ENCODE data around the gene TGFA.

TGFA gene

DNA sequence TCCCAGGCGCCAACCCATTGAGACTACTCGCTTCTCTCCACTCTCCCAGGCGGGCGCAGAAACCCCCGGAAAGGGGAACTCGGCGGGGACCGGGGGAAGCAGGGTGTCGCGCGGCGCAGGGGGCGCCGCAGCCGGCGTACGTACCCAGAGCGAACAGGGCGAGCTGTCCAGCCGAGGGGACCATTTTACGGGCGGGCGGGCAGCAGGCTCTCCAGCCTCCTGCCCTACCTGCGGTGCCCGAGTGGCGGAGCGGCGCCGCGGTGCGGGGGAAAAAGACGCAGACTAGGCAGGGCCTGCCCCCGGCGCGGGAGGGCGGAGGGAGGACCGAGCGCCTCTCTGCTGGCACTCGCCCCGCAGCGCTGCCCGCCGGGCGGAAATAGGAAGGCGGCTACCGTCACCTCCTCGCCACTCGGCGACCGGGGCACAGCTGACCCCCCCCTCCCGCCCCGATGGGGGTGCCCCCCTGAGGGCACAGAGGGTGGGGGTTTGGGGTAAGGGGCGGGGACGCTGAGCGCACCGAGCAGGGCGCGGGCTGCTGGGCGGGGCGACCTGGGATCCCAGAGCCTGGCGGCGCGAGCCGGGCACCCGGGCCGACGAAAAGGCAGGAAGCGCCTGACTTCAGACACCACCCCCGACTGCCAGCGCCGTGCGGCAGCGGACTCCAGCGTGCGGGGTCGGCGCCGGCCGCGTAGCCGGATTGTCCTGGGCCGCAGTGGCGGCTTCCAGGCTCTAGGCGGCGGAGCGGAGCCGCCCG lies at the start of gene TGFA:
TGFA (minus strand) TSS at position 243 of the 754 bp plus-strand sequence; CDS start at position 184, 59 bp downstream.
- peak; percentile 55 for DNase-seq

DNA sequence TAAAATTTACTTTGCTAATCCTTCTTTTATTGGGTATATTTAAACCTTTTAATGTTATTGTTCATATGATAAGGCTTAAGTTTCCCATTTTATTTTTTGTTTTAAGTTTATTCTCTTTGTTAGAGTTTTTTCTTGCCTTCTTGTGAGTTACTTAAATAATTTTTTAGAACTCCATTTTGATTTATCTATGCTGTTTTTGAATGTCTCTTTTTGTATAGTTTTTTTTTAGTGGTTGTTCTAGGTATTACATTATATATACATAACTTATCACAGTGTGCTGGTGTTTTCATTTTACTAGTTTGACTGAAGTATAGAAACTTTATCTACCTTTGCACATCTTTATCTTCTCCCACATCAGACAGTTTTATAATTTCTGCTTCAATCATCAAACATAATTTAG lies 49.4 kb upstream of the TGFA start:
- DNase-seq, result no peak

DNA sequence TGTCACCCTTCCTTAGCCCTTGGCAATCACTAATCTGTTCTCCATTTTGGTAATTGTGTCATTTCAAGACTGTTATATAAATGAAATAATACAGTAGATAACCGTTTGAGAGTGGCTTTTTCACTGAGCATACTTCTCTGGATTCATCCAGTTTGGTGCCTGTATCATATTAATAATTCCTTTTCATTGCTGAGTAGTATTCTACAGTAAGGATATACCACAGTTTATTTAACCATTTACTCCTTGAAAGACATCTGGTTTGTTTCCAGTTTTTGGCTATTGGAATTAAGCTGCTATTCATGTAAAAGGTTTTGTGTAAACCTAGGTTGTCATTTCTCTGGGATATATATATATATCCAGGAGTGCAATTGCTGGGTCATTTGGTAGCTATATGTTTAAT lies 44.6 kb upstream of the TGFA start:
- no peak for DNase-seq

DNA sequence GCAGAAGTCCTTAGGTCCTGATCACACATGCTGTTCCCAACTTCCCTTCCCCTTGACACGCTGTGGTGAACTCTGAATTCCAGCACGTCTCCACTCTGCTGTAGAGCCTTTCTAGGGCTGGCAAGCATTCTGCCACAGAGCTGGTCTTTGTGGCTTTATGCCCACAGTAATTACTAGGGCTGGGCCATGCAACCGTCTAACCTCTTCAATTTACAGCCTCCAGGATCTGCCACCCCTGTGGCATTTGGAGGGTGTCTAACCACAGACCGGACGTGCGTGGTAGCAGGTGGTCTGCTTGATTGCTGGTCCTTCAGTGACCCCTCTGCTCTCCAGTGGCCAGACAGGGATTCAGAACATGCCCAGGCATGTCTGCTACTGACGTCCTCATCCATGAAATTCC lies 43.1 kb upstream of the TGFA start:
- DNase-seq, result no peak

DNA sequence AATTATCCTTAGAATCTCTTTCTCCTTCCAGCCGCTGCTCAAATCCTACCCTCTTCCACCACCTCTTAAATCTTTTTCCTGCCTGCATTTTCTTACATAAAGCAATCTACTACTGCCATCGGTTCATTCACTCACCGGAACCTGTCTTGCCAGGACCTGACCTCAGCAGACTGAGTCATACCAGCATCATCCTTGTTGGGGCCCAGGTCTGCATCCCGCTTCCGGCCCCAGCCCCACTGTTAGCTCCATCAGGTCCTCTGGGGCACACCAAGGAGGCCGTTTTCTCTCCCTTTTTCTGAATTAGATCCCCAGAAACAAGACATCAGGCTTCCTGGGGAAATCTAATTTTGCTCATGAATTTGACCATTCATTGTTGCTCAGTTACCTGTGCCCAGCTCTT lies 42.7 kb upstream of the TGFA start:
- no peak for DNase-seq

DNA sequence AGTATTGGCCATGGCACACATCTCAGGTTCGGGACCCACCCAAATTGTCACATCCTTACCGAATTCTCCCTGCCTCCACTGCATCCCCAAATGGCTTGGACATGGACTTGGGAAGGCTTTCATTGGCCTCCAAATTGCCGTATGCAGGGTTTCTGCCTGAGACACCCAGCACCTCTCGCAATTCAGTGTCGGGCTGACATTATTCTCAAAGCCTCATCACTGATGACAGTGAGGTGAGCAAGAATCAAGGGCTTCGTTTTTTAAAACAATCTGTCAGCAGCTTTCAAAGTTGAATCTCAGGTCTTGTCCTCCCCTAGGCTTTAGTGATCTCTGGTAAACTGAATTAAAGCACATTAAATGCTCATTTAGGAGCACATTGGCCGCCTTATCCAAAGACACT lies 29.5 kb upstream of the TGFA start:
- no peak for DNase-seq

DNA sequence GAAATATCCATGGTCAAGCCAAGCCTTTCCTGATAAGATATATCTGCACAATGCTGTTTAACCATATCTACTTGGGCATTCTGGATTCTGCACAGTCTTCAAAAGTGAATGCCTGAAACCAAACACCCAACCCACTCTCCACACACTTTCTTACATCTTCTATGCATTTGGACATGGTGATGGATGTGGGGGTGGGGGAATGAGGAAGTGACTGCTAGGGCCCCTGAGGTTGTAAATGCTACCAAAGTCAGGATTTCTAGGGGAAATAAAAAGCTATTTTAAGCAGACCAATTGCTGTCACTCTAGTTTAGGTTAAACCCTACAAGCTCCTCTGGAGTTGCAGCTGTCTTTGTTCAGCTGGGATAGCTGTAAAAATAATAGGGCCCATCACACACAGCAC lies 26.7 kb upstream of the TGFA start:
- no peak for DNase-seq

DNA sequence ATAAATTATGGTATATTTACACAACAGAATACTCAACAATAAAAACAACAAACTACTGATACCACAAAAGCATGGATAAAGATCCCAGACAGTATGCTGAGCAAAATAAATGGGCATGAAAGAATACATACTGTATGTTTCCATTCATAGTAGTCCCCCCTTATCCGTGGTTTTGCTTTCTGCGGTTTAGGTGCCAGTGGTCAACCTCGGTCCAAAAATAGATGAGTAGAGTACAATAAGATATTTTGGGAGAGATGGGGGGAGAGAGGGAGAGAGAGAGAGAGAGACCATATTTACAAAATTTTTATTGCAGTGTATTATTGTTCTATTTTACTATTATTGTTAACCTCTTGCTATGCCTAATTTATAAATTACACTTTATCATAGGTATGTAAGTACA lies 21.0 kb upstream of the TGFA start:
- no peak for DNase-seq

DNA sequence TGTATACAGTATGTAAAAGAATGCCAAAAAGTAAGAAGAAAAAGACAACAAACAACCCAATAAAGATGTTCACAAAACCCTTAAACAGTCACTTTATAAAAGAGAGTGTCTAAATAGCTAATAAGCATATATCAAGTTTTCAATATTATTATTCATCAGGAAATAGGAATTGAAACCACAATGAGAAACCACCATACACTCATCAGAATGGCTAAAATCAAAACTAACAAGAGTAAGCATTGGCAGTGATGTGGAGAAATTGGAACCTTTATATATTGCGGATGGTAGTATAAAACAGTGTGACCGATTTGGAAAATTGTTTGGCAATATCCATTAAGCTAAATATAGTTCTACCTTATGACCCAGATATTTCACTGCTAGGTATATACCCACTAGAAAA lies 20.5 kb upstream of the TGFA start:
- DNase-seq, result no peak

DNA sequence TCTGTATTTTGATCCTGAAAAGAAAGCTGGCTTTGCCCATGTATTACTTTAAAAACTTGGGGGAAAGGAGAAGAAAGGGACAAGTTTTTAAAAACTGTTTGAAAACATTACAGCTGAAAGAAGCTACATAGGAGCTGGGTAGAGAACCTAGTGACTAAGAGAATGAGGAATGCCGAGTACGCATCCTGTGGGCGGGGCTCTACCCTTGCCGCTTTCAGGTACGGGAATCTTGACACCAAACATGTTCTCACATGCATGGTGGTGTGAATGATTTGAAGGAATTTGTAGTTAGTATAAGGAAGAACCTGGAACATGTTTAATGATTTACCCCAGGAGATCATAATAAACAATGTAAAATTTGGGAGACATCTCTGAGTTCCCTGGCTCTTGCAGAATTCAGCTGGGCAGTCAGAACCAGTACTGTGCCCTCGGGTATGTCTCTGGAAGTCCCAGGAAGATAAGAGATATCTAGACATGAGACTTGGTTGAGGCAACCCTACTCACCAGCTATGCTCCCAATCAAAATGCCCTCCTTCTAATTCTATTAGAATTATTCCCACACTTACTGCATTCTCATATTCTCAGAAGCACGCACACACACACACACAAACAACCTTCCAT lies 16.5 kb upstream of the TGFA start:
- DNase-seq, result no peak

DNA sequence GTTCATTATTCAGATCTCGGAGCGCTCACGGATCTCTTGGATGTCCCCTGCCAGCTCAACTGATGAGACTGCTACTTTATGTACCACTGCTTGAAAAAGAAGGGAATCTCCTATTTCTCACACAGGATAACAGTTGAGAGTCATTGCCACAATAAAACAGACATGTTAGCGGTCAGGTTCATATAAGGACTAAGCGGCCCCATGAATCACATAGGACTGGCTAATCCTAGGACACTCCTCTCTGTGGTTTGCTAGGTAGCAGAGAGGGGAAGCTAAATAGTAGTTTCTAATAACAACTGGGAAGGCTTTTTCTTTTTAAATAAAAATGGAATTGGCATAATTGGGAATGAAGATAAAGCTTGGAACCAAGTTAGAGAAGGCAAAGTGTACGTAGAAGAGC lies 15.9 kb upstream of the TGFA start:
- DNase-seq, result no peak

DNA sequence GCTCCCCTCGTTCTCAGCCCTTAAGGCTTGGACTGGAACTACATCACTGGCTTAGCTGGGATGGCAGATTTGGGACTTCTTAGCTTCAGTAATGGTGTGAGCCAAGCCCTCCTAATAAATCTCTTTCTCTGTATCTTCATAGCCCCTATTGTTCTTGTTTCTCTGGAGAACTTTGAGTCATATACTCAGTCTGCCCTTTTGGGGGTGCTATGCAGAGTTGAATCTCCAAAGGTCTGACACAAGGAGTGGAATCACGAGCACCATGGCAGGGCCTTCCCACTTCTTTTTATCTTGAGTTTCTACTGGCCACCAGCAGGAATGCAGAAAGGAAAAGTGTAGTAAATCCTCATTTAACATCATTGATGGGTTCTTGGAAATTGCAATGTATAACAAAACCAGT lies 13.3 kb upstream of the TGFA start:
- no peak for DNase-seq

DNA sequence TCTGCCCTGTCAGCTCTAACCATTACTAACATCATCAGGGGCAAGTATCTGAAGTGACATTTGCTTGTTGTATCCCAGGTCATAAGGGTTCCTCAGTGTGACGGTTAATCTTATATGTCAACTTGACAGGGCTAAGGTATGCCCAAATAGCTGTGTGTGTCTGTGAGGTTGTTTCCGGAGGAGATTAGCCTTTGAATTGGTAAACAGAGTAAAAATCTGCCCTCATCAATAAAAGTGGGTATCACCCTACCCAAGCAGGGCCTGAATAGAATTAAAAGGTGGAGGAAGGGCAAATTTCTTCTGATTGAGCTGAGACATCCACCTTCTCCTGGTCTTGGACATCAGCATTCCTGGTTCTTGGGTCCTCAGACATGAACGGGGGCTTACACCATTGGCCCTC lies 12.8 kb upstream of the TGFA start:
- no peak for DNase-seq

DNA sequence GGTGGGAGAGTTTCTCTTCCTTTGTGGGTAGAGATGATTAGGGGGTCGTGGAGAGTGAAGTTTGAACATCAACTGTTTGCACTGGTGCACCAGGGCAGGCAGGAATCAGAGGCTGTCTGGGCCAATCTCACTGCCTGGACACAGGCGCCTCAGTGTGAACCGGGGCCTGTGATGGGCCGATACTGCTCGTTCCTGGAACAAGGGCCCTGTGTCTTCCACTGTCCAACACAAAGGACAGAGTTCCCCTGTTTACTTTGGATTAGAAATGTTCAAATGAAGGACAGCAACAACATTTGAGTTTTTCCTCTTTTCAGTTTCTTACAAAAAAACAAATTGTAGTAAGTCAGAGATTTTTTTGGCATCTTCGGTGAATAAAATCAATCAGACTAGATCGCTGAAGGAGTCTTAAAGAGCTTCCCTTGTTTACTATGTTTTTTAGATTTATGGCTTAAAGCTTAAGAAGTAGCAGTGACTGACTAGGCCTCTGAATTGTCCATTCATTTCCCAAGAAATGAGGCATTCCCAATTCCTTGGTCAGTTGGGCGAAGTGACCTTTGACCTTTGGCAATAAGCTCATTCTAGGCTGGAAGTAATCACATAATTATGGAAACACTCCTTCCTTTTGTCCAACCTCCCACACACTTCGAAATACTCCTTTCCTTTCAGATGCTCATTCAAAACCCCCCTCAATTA lies 11.6 kb upstream of the TGFA start:
- DNase-seq, result no peak

DNA sequence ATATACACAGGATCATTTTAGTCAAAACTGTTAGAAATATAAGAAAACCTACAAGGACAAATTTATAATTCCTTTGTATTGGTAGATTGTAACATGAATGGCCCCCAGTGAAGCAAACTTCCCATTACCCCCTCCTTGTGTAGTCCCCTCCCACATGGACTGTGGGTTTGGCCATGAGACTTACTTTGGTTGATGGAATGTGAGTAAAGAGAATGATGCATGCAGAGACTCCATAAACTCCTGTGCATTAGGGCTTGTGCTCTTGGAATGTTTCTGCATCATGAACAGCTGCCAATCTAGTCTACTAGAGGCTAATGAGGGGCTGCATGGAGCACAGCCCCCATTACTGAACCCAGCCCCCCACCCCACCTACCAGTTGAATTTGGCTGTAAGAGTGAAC lies 8.3 kb upstream of the TGFA start:
- no peak for DNase-seq

DNA sequence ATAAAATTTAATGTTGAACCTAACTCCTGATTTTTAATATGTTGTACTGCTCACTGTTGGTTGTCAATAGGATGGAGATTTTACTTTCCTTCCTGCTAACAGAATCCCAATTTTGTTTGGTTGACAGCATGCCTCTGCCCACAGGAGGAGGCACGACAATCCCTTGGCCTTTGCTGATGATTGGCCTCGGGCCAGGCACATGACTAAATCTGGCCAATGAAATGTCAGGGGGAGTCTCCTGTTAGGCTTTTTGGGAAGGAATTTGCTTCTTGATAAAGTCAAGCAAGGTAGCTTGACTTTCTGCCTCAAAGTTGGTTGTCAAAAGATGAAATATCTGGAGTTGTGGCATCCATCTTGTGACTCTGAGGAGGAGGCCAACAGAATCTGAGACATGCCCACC lies 6.8 kb upstream of the TGFA start:
- no peak for DNase-seq

DNA sequence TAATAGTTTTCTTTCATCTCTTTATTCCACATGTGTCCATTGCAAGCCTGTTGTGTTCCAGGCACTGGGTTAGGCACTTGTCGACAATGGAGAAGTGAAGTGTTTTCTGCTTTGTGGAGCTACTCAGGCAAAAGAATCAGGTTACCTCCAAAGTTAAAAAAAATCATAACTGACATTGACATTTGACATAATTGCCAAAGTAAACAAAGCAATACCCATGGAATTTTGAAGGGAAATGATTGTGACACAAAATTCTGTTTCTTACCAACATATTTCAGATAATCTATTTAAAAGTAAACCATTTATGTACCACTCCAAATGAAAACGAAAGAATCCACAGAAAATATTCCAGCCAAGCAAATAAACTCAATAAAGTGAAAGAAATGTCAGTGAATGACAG lies 6.4 kb upstream of the TGFA start:
- DNase-seq, result no peak

DNA sequence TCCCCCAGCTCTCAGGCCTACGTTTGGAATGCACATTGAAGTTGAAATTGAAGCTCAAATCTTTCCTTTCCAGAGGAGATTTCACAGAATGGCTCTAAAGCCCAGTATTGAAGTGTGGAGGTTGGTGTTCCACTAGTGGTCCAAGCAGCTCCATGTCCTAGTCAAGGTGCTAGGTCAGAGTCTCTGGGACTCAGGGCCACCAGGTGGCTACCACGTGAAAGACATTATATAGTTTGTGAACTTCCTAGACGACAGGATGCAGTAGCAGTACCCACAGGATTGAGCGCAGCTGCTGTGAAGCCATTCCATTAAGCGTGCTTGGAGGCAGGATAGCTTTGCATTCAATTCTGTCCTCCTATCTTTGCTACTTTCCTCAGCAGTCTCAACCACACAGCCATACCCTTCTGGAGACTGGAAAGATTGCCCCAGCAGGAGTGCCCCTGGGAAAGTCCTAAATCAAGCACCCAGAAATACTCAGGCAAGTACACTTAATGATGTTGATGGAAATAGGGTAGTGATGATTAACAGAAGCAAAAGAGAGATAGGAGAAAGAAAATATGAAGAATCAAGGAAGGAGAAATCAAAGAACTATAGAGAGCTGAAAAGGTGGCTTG lies 4.7 kb upstream of the TGFA start:
- no peak for DNase-seq

DNA sequence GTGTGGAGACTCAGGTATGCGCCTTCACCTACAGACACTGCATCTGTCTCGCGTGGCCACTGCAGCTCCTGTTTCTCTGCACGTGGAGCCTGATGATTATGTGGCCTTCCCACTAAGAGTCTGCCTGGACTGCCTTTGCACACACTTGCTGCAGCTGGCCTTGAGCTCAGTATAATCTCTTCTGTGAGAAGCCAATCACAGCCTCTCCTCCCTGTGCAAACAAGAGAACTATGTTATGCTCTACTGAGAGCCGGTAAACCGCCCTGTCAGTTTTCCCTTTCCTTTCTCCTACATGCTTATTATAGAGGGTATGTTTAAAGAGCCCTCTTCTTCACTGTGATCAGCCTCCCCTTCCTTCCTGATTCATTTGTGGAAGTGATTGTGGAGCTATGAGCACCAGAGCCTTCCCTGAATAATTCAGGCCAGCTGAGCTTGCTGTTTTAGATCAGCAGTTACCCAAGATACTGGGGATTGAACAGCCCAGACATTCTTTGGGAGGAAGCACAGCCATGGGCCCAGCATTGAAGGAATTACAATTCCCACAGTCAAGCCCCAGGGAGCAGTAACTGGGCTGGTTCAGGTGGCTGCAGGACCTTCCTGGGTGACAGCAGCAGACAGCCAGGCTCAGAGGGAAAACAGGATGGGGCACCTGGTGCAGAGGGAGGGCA lies 3.7 kb upstream of the TGFA start:
- no peak for DNase-seq

DNA sequence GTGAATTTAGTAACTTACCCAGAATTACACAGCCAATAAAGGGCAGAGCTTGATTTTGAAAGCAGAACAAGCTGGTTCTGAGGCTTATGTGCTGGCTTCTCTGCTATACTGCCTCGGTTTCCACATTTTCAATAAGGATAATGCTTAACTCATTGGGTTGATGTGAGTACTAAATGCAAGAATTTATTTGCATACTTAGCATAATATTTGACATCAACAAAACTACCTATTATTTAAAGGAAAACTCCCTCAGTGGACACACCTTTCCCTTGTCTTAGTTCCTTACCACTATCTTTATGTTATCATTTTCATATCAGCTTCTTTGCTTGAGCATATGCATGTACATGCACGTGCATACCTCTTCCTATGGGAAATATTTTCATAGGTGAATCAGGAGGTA lies 3.0 kb upstream of the TGFA start:
- DNase-seq, result no peak

DNA sequence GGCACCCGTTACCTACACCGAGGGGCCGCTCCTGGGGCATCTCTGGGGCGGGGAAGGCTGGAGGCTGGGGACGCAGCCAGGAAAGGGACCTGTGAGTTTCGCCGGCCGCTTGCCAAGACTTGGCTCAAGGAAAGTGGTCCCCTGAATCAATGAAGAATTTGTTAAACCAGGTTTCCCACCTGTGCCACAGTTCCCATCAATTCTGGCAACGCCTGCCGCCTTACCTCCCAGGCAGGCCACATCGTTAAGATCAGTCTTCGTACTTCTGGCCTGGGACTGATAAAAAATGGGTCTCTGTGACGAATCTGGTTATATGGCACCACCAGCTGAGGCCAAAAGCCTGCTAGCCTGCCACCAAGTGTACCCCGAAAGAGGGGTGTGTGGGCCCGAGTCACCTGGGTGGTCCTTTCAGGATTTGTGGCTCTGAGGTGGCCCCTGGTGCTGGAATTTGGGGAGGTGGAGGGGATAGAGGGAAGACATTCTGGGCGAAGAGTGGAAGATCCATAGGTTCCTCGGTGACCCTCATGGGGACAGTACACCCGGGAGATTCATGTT lies 789 bp upstream of the TGFA start:
- DNase-seq, result no peak

DNA sequence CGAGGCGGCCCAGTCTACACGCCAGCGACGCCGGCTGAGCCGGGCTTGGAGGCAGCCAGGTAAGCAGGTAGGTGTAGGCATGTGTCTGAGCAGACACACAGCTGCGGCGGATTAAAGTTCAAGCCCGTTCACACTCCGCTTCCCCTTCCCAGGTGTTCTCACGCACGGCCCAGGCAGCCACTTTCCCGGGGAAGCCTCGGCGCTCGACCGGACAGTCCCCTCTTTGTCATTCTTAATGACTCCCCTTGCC lies 367 bp downstream of the TGFA start:
- DNase-seq, result no peak
